AG04450 (cell line): ENCODE measurements around the gene ZNF516. TPM values are rescaled to one million over a fixed set of nuclear protein-coding genes. Genes with fewer than 3 reads are reported as not detected.

Source experiments
- CTCF ChIA-PET: fragments of 300-600, 350-600 bp; formaldehyde crosslinking; extraction: SDS; loops from one replicate; lab custom pipeline; 2022; ENCODE audit warnings: antibody characterized with exemption, inconsistent platforms; lab: Charles Lee
- POLR2A ChIA-PET: fragments of 350-600 bp; formaldehyde crosslinking; extraction: SDS; loops from one replicate; lab custom pipeline; 2021; ENCODE audit warnings: antibody characterized with exemption, inconsistent platforms; lab: Yijun Ruan, JAX
- DNase-seq: peaks from one replicate; pipeline ENCODE4 v3.0.0-alpha.2; 2011; ENCODE audit warnings: low read depth, low spot score
- H3K27ac ChIP-seq: one replicate; pipeline ENCODE4 v1.5.1; 2012; ENCODE audit warnings: low read depth, low read length, control low read depth
- H3K27me3 ChIP-seq: one replicate; pipeline ENCODE4 v1.6.0; 2012; ENCODE audit warnings: low read length; ENCODE audit not compliant: control insufficient read depth, insufficient read depth
- H3K4me3 ChIP-seq: 2 replicates; pipeline ENCODE4 v1.5.1; 2011; ENCODE audit warnings: mild to moderate bottlenecking, low read depth, low read length, control low read depth
- H3K9me3 ChIP-seq: 2 replicates; pipeline ENCODE4 v1.5.1; 2012; ENCODE audit warnings: low read length; ENCODE audit not compliant: control insufficient read depth, insufficient read depth
- polyA plus RNA-seq: library from polyadenylated mRNA; depleted of rRNA; stranded (reverse); fragments of >200 nt; gene quantifications from 2 replicates; pipeline ENCODE4 v1.2.3, GENCODE V29; 2011
- TF ChIP-seq, protein P1 (sequence below): IDR thresholded peaks from 2 replicates; pipeline ENCODE4 v1.5.1; 2011; ENCODE audit warnings: low read depth, low read length, control low read depth, inconsistent platforms

Gene ZNF516
- polyA plus RNA-seq, 1 experiment = 15.5 TPM

DNA sequence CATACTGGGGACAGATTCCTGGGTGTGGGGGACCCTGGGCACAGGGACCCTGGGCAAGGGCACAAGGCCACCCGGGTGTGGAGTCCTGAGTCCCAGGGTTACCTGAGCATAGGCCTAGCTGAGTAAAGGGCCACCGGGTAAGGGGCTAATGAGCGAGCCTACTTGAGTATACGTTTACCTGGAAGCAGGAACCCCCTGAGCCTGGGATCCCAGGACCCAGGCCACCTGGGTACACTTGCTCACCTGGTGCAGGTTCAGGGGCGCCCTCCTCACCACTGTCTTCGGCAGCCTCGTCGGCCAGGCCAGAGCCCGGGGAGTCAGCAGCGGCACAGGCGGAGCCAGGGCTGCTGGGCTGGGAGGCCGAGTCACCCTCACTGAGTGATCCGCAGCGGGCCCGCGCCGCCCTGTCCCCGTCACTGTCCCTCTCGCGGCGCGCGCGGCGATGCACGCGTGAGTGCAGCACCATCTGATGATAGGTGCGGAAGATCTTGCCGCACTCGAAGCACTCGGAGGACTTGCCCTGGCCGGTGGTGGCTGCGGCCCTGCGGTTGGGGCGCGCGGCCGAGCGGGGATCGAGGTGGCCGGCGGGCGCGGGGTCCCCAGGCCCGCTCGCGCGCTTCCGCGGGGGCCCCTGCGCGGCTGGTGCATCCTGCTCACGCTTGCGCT lies 53.9 kb downstream of the ZNF516 start:
- Histone ChIP-seq H3K4me3 (no peak overlapping the region), H3K27me3 (no peaks in the 10 kb centered on the region), H3K27ac (no peak overlapping the region), H3K9me3 (peaks cover 5% of the 10 kb centered on the region; the same call in 1 of the 2 replicates)
- CTCF ChIA-PET = no interaction called here
- TF ChIP-seq, protein P1, sequence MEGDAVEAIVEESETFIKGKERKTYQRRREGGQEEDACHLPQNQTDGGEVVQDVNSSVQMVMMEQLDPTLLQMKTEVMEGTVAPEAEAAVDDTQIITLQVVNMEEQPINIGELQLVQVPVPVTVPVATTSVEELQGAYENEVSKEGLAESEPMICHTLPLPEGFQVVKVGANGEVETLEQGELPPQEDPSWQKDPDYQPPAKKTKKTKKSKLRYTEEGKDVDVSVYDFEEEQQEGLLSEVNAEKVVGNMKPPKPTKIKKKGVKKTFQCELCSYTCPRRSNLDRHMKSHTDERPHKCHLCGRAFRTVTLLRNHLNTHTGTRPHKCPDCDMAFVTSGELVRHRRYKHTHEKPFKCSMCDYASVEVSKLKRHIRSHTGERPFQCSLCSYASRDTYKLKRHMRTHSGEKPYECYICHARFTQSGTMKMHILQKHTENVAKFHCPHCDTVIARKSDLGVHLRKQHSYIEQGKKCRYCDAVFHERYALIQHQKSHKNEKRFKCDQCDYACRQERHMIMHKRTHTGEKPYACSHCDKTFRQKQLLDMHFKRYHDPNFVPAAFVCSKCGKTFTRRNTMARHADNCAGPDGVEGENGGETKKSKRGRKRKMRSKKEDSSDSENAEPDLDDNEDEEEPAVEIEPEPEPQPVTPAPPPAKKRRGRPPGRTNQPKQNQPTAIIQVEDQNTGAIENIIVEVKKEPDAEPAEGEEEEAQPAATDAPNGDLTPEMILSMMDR = no peak
- DNase-seq = no peak
- POLR2A ChIA-PET = no interaction called here

DNA sequence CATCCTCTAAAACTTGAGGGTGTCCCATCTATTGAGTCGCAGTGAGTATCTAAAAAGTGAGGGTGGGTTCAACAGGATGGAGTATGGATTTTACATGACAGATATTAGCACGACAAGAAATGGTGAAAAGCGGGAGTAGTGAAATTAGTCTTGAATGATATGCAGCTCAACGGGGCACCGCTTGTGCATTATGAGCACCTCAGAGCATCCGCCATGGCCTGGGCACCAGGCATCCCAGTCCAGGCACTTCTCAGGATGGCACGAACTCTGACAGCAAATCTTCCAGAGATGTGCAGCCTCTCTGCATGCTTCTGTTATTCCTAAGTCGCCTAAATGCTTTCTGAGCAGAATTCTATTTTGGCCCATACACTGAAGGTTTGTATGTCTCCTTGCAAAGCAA lies 57.1 kb downstream of the ZNF516 start:
- no peak overlapping the region for H3K27ac ChIP-seq
- H3K9me3 ChIP-seq = peaks cover 5% of the 10 kb centered on the region; the same call in 1 of the 2 replicates
- POLR2A ChIA-PET = no interaction called here
- H3K4me3 ChIP-seq = no peak overlapping the region
- TF ChIP-seq, protein P1 = no peak
- CTCF ChIA-PET = interaction anchor here (1.2 kb wide), 1 partner anchor 39 kb away, joined by 3 read pairs; no protein-coding TSS in a partner anchor
- no peaks in the 10 kb centered on the region for H3K27me3 ChIP-seq
- no peak for DNase-seq

DNA sequence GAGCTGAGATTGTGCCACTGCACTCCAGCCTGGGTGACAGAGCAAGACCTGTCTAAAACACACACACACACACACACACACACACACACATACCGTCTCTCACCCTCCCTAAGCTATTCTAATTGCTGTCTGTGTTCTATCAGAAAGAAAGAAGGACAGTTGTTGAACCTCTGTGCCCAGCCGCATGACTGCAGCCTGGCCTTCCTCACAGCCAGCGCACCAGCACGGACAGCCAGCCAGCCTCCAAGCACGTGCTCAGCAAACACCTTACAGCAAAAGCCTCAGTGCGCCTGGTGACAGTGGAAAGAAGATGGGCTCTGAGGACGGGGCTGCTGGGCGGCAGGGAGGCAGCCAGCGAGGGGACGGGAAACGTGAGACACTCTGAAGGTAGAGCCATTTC lies 58.0 kb downstream of the ZNF516 start:
- no peak for DNase-seq
- ChIA-PET POLR2A (no interaction called here), CTCF (interaction anchor here (1.2 kb wide), 1 partner anchor 38 kb away, joined by 3 read pairs; no protein-coding TSS in a partner anchor)
- TF ChIP-seq, protein P1 = no peak
- Histone ChIP-seq H3K27me3 (no peaks in the 10 kb centered on the region), H3K4me3 (no peak overlapping the region), H3K27ac (no peak overlapping the region), H3K9me3 (peaks cover 3% of the 10 kb centered on the region; the same call in 1 of the 2 replicates)

DNA sequence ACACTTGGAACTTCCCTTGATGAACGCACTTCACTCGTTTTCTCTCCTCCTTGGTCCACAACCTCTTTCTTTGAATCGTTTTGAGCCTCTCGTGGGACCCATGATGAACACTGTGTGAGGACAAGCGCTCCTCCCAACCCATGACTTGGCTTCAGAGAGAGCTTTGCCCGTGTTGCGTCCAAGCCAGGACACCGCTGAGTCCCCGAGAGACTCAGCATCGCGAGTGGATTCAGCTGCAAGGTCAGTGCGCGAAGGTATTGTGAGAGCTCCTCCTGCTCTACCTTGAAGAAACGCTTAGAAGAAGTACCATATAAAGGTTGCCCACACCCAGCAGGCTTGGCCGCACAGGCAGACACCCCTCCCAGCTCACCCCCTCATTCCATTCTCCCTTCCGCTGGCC lies 58.7 kb downstream of the ZNF516 start:
- no peak overlapping the region for H3K4me3 ChIP-seq
- POLR2A ChIA-PET = no interaction called here
- H3K27ac ChIP-seq = no peak overlapping the region
- CTCF ChIA-PET = no interaction called here
- H3K9me3 ChIP-seq = no peaks in the 10 kb centered on the region; the same call in 1 of the 2 replicates
- no peak for DNase-seq
- TF ChIP-seq, protein P1 = no peak
- H3K27me3 ChIP-seq = no peaks in the 10 kb centered on the region

DNA sequence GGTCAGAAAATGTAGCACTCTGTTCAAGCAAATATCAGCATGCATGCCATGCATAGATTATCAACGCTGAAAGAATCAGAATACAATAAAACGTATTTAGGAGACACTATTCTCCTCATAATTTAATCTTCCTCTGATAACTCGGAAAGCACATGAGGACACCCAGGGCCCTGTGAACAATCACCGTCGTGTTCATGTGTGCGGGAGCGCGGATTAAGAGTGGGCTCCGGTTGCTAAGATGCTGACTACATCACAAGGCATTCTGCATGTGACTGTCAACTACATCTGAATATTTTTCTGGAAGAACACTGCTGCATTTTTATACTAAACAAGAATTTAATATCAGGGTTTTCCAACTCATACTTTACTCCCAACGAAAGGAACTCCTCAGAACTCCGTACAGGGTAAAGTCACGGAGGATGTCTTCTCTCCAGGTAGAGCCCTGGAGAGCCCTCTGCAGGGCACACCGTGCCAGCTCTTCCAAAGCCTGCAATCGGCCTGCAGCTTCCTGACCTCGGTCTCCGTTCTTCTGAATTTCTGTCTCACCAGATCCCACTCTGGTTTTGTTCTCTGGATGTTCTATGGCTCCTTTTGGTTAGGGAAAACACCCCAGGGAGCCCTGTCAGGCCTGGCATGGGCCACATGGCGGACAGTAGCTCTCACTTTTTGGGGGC lies 59.6 kb downstream of the ZNF516 start:
- Histone ChIP-seq H3K9me3 (no peaks in the 10 kb centered on the region; the same call in 1 of the 2 replicates), H3K4me3 (no peak overlapping the region), H3K27ac (no peak overlapping the region), H3K27me3 (no peaks in the 10 kb centered on the region)
- DNase-seq = no peak
- CTCF ChIA-PET = no interaction called here
- TF ChIP-seq, protein P1 = no peak
- POLR2A ChIA-PET = no interaction called here
